Loucy (cell line): ENCODE measurements around the gene TEX101.

ENCODE experiments used
- EZH2phosphoT487 ChIP-seq: fragments of 200-600 bp; IDR thresholded peaks from 2 replicates; pipeline ENCODE4 v1.6.1; 2018; ENCODE audit warnings: antibody characterized with exemption, mild to moderate bottlenecking, moderate library complexity, borderline replicate concordance
- TF ChIP-seq, protein P1 (sequence below): fragments of 200-600 bp; sonication (generic); conservative IDR thresholded peaks from 2 replicates; pipeline ENCODE4 v1.5.1; 2014; ENCODE audit warnings: mild to moderate bottlenecking, antibody characterized with exemption, low read length

DNA sequence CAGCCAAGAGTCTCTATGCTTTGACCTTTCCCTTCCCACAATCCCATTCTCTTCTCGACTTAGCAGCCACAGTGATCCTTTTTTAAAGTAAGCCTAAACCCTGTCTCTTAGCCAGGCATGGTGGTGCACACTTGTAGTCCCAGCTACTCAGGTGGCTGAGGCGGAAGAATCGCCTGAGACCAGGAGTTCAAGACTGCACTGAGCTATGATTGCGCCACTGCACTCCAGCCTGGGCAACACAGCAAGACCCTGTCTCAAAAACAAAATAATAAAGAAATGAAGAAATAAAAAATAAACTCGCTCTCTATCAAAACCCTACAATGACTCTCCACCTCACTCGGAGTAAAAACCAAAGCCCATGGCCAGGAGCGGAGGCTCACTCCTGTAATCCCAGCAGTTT lies 14.7 kb downstream of the TEX101 start:
- TF ChIP-seq, protein P1, sequence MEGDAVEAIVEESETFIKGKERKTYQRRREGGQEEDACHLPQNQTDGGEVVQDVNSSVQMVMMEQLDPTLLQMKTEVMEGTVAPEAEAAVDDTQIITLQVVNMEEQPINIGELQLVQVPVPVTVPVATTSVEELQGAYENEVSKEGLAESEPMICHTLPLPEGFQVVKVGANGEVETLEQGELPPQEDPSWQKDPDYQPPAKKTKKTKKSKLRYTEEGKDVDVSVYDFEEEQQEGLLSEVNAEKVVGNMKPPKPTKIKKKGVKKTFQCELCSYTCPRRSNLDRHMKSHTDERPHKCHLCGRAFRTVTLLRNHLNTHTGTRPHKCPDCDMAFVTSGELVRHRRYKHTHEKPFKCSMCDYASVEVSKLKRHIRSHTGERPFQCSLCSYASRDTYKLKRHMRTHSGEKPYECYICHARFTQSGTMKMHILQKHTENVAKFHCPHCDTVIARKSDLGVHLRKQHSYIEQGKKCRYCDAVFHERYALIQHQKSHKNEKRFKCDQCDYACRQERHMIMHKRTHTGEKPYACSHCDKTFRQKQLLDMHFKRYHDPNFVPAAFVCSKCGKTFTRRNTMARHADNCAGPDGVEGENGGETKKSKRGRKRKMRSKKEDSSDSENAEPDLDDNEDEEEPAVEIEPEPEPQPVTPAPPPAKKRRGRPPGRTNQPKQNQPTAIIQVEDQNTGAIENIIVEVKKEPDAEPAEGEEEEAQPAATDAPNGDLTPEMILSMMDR = no peak
- no peak for TF ChIP-seq EZH2phosphoT487
